Smooth muscle cell (in vitro differentiated cells): ENCODE results near the gene TBC1D2. TPM values are rescaled to one million over a fixed set of nuclear protein-coding genes. Genes with fewer than 3 reads are reported as not detected.
"Not testable (repeated sequence)": the region's sequence is repeated elsewhere in the genome, so short reads cannot be mapped to it uniquely, and the experiment has no call there.

Experiments
- DNase-seq: peaks from one replicate; lab custom pipeline; 2025; ENCODE audit not compliant: unreplicated experiment; lab: John Stamatoyannopoulos, UW
- H2AFZ ChIP-seq: fragments of 200-600 bp; sonication (generic); 2 replicates; pipeline ENCODE4 v1.6.0; 2016; ENCODE audit warnings: antibody characterized with exemption, low read depth, mild to moderate bottlenecking
- H3F3A ChIP-seq: fragments of 200-600 bp; sonication (generic); 2 replicates; pipeline ENCODE4 v1.6.0; 2017; ENCODE audit warnings: antibody characterized with exemption, low read depth
- H3K27ac ChIP-seq: fragments of 200-600 bp; sonication (generic); 2 replicates; pipeline ENCODE4 v1.5.1; 2016; ENCODE audit warnings: low read depth, mild to moderate bottlenecking
- H3K27me3 ChIP-seq: fragments of 200-600 bp; sonication (generic); 2 replicates; pipeline ENCODE4 v1.6.1; 2016; ENCODE audit warnings: low read depth, mild to moderate bottlenecking
- H3K36me3 ChIP-seq: fragments of 200-600 bp; sonication (generic); 2 replicates; pipeline ENCODE4 v1.5.1; 2016; ENCODE audit warnings: low read depth
- H3K4me1 ChIP-seq: fragments of 200-600 bp; sonication (generic); 2 replicates; pipeline ENCODE4 v1.5.1; 2016; ENCODE audit warnings: low read depth
- H3K4me2 ChIP-seq: fragments of 200-600 bp; sonication (generic); 2 replicates; pipeline ENCODE4 v1.6.0; 2016; ENCODE audit warnings: mild to moderate bottlenecking
- H3K4me3 ChIP-seq: fragments of 200-600 bp; sonication (generic); 2 replicates; pipeline ENCODE4 v1.5.1; 2016; ENCODE audit warnings: mild to moderate bottlenecking
- H3K79me2 ChIP-seq: fragments of 200-600 bp; sonication (generic); 2 replicates; pipeline ENCODE4 v1.6.0; 2016; ENCODE audit warnings: low read depth, mild to moderate bottlenecking
- H3K9ac ChIP-seq: fragments of 200-600 bp; sonication (generic); 2 replicates; pipeline ENCODE4 v1.6.0; 2016; ENCODE audit warnings: low read depth
- H3K9me3 ChIP-seq: fragments of 200-600 bp; sonication (generic); replicated peaks from 2 replicates; pipeline ENCODE4 v1.5.1; 2016; ENCODE audit warnings: low read depth
- H4K20me1 ChIP-seq: fragments of 200-600 bp; sonication (generic); 2 replicates; pipeline ENCODE4 v1.6.0; 2016; ENCODE audit warnings: low read depth
- WGBS: methylation state at CpG from one replicate; pipeline ENCODE4 v1.1.7; 2016; ENCODE audit warnings: low lambda C conversion rate; 5-methylcytosine and 5-hydroxymethylcytosine counted together
- polyA plus RNA-seq: library from polyadenylated mRNA; unstranded; fragments of >200 nt; fragmentation: Nextera tagmentation; extraction: Ambion mirVana; gene quantifications from 2 replicates; pipeline ENCODE4 v1.2.1, GENCODE V29; 2016
- total RNA-seq: library from RNA; depleted of rRNA; stranded (reverse); fragments of >200 nt; gene quantifications from 2 replicates; pipeline ENCODE4 v1.2.3, GENCODE V29; 2014
- TF ChIP-seq, protein P1 (sequence below): fragments of 200-600 bp; sonication (generic); IDR thresholded peaks from 2 replicates; pipeline ENCODE4 v1.5.1; 2017; ENCODE audit warnings: borderline replicate concordance, mild to moderate bottlenecking, antibody characterized with exemption; ENCODE audit not compliant: insufficient read depth, poor library complexity, severe bottlenecking

TBC1D2 gene
- total and polyA plus RNA-seq, 2 experiments from 2014 or later: 7.7 to 8.6 TPM

DNA sequence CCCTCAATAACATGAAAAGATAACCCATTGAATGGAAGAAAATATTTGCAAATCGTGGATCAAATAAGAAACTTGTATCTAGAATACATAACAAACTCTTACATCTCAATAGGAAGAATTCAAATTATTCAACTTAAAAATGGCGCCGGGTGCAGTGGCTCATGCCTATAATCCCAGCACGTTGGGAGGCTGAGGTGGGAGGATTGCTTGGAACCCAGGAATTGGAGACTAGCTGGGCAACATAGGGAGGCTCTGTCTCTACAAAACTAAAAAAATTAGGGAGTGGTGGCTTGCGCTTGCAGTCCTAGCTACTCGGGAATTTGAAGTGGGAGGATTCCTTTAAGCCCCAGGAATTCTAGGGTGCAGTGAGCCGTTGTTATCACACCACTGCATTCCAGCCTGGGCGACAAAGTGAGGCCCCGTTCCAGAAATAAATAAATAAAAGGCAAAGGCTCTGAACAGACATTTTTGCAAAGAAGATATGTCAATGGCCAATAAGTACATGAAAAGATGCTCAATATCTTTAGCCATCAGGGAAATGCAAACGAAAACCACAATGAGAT, 21.5 kb upstream of the TBC1D2 start:
- TF ChIP-seq, protein P1, sequence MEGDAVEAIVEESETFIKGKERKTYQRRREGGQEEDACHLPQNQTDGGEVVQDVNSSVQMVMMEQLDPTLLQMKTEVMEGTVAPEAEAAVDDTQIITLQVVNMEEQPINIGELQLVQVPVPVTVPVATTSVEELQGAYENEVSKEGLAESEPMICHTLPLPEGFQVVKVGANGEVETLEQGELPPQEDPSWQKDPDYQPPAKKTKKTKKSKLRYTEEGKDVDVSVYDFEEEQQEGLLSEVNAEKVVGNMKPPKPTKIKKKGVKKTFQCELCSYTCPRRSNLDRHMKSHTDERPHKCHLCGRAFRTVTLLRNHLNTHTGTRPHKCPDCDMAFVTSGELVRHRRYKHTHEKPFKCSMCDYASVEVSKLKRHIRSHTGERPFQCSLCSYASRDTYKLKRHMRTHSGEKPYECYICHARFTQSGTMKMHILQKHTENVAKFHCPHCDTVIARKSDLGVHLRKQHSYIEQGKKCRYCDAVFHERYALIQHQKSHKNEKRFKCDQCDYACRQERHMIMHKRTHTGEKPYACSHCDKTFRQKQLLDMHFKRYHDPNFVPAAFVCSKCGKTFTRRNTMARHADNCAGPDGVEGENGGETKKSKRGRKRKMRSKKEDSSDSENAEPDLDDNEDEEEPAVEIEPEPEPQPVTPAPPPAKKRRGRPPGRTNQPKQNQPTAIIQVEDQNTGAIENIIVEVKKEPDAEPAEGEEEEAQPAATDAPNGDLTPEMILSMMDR: no peak
- no peak overlapping the region for H2AFZ ChIP-seq
- 69% methylated on average over 10 of the region's 10 CpGs for WGBS
- no peaks in the 10 kb centered on the region for H3K4me1 ChIP-seq
- no peaks in the 10 kb centered on the region for H3K36me3 ChIP-seq
- no peak overlapping the region for H3K4me2 ChIP-seq
- H3K4me3 ChIP-seq: no peak overlapping the region
- peaks cover 11% of the 10 kb centered on the region for H3K27me3 ChIP-seq
- no peaks in the 10 kb centered on the region for H3F3A ChIP-seq
- H3K27ac ChIP-seq: no peak overlapping the region
- H4K20me1 ChIP-seq: no peaks in the 10 kb centered on the region
- H3K9me3 ChIP-seq: no peaks in the 10 kb centered on the region
- H3K9ac ChIP-seq: no peak overlapping the region
- no peaks in the 10 kb centered on the region for H3K79me2 ChIP-seq
- no peak for DNase-seq

DNA sequence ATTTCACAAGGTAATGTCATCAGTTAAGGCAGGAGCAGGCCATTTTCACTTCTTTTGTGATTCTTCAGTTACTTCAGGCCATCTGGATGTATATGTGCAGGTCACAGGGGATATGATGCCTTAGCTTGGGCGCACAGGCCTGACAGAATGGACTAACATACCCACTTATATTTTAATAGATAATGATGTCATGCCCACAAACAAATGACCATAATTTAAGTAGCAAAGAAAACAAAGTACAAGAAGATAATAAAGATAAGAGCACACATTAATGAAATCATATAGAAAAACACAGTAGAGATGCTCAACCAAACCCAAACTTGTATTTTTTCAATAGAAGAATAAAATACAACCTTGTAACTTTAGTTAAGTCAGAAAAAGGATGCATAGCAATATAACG, 19.7 kb upstream of the TBC1D2 start:
- Histone ChIP-seq H3K27me3 (peaks cover 11% of the 10 kb centered on the region), H3K27ac (no peak overlapping the region)
- TF ChIP-seq, protein P1: no peak

DNA sequence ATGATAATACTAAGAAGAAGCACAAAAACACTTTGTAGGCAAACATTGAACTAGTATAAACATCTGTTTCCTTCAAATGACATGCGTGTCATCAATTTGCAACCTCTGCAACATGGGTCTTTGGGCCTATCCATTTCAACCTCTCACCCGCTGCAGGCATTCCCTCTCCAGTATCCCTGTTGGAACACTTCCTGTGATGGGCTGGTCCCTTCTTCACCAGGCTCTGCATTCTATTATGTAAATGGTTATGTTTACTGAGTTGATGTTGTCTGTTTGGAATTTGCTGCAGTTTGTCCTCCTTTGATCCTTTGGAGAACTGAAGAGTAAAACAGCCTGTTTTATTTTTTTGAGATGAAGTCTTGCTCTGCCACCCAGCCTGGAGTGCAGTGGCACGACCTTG, 16.6 kb upstream of the TBC1D2 start:
- DNase-seq: no peak
- H3F3A ChIP-seq: no peaks in the 10 kb centered on the region
- 91% methylated on average over 3 of the region's 3 CpGs for WGBS
- no peak overlapping the region for H3K4me3 ChIP-seq
- TF ChIP-seq, protein P1: no peak
- H3K27ac ChIP-seq: no peak overlapping the region
- H2AFZ ChIP-seq: no peak overlapping the region
- H3K4me2 ChIP-seq: no peak overlapping the region
- H3K27me3 ChIP-seq: no peaks in the 10 kb centered on the region
- no peaks in the 10 kb centered on the region for H4K20me1 ChIP-seq
- H3K79me2 ChIP-seq: no peaks in the 10 kb centered on the region
- no peaks in the 10 kb centered on the region for H3K36me3 ChIP-seq
- no peaks in the 10 kb centered on the region for H3K4me1 ChIP-seq
- H3K9ac ChIP-seq: no peak overlapping the region
- H3K9me3 ChIP-seq: no peaks in the 10 kb centered on the region

More for the DNA sequence above, 19.7 kb upstream of the TBC1D2 start:
- H2AFZ ChIP-seq: no peak overlapping the region
- H3K4me3 ChIP-seq: no peak overlapping the region
- no peaks in the 10 kb centered on the region for H4K20me1 ChIP-seq
- H3K4me2 ChIP-seq: no peak overlapping the region
- no peaks in the 10 kb centered on the region for H3K9me3 ChIP-seq
- 97% methylated on average over 2 of the region's 2 CpGs for WGBS
- H3K79me2 ChIP-seq: no peaks in the 10 kb centered on the region
- no peaks in the 10 kb centered on the region for H3K4me1 ChIP-seq
- no peaks in the 10 kb centered on the region for H3F3A ChIP-seq
- no peak for DNase-seq
- no peaks in the 10 kb centered on the region for H3K36me3 ChIP-seq
- no peak overlapping the region for H3K9ac ChIP-seq

DNA sequence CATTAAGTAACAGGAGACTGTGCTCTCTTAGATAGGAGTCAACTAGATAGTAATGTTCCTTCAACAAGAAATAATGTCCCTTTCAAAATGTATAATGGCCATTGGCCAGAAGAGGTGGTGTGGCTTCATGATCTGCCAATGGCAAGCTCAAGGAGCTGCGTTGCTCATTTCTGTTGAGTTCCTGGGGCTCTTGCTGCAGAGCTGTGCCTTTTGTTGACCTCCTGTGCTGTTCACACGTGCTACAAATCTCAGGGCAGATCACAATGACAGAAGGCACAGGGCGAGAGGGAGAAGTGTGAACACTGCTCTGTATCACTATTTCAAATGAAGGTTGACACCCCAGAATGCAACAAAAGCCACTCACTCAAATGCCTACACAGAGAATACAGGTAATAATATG, 16.0 kb upstream of the TBC1D2 start:
- H3F3A ChIP-seq: no peaks in the 10 kb centered on the region
- no peak overlapping the region for H3K9ac ChIP-seq
- no peaks in the 10 kb centered on the region for H3K79me2 ChIP-seq
- DNase-seq: no peak
- H3K4me3 ChIP-seq: no peak overlapping the region
- H4K20me1 ChIP-seq: no peaks in the 10 kb centered on the region
- no peaks in the 10 kb centered on the region for H3K9me3 ChIP-seq
- H3K4me2 ChIP-seq: no peak overlapping the region
- TF ChIP-seq, protein P1: no peak
- no peak overlapping the region for H2AFZ ChIP-seq
- no peaks in the 10 kb centered on the region for H3K4me1 ChIP-seq
- no peaks in the 10 kb centered on the region for H3K36me3 ChIP-seq
- H3K27me3 ChIP-seq: no peaks in the 10 kb centered on the region
- WGBS: 63% methylated on average over 3 of the region's 3 CpGs
- H3K27ac ChIP-seq: no peak overlapping the region

DNA sequence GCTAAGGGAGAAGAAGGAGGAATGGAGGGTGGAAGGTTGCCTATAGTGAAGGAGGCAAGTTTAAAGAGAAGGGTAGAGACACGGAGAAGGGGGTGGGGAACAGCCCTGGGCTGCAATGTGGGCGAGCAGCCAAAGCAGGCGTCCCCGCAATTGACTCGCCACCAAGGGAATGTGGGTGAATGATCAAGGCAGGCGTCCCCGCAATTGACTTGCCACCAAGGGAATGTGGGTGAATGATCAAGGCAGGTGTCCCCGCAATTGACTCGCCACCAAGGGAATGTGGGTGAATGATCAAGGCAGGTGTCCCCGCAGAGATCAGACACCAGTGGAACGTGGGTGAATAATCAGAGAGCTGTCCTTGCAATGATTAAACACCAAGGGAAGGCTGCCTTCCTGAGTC, 14.8 kb upstream of the TBC1D2 start:
- WGBS: 89% methylated on average over 11 of the region's 11 CpGs
- H2AFZ ChIP-seq, H3K27me3 ChIP-seq, H3K4me1 ChIP-seq, H3K4me2 ChIP-seq, H3K9ac ChIP-seq, DNase-seq, H3K9me3 ChIP-seq, H3K36me3 ChIP-seq, H4K20me1 ChIP-seq, H3K27ac ChIP-seq, H3K4me3 ChIP-seq, H3F3A ChIP-seq, H3K79me2 ChIP-seq: not testable (repeated sequence)

DNA sequence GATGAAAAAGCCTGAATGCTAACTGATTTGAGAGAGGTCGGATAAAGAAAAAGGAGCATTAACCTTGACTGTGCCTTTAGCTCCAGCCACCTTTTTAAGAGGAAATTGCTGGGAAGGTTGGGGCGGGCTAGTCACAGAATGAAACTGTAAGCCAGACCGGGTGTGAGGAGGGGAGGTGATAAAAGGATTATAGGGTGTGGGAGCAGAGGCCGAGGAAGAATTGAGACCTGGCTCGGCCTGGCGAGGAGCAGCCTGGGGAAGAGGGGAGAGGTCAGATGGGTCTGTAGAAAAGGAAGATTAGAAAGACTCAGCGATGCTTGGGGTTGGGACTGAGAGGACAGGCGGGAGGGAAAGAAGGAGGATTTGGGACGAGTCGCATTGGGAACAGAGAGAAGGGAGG, 14.2 kb upstream of the TBC1D2 start:
- H3K36me3 ChIP-seq, H3K4me2 ChIP-seq, H4K20me1 ChIP-seq, H3K9ac ChIP-seq, H3K9me3 ChIP-seq, DNase-seq, H3K27me3 ChIP-seq, H2AFZ ChIP-seq, H3K79me2 ChIP-seq, H3F3A ChIP-seq, H3K4me3 ChIP-seq, H3K27ac ChIP-seq, H3K4me1 ChIP-seq: not testable (repeated sequence)
- WGBS: 46% methylated on average over 10 of the region's 10 CpGs
